Liver (tissue), 9 donors: ENCODE measurements around the gene SLC1A2. TPM values are rescaled to one million over a fixed set of nuclear protein-coding genes. Genes with fewer than 3 reads are reported as not detected.

ENCODE experiments used
- DNase-seq: peaks from one replicate; pipeline ENCODE4 v3.0.0-alpha.2; 2017; ENCODE audit warnings: low spot score
- H3K27ac ChIP-seq, 2 donors: one replicate each; pipeline ENCODE4 v1.7.0; 2013; ENCODE audit warnings: inconsistent platforms in 2 of 2, low read length in 2 of 2, control low read depth in 1 of 2, low read depth in 1 of 2, mild to moderate bottlenecking in 1 of 2
- H3K27me3 ChIP-seq, 4 donors: one replicate each; pipeline versions ENCODE4 v1.6.1 to v1.7.0; 2013; ENCODE audit warnings: low read length in 3 of 4, inconsistent platforms in 1 of 4, mild to moderate bottlenecking in 1 of 4, moderate library complexity in 1 of 4; ENCODE audit not compliant: control insufficient read depth in 4 of 4, insufficient read depth in 4 of 4
- H3K36me3 ChIP-seq, 4 donors: one replicate each; pipeline versions ENCODE4 v1.6.1 to v1.7.0; 2013; ENCODE audit warnings: low read length in 3 of 4, mild to moderate bottlenecking in 3 of 4, low read depth in 1 of 4, moderate library complexity in 1 of 4; ENCODE audit not compliant: control insufficient read depth in 4 of 4, insufficient read depth in 3 of 4
- H3K4me1 ChIP-seq, 4 donors: one replicate each; pipeline versions ENCODE4 v1.6.1 to v1.7.0; 2013; ENCODE audit warnings: low read length in 3 of 4, mild to moderate bottlenecking in 3 of 4, moderate library complexity in 1 of 4; ENCODE audit not compliant: control insufficient read depth in 4 of 4, insufficient read depth in 4 of 4
- H3K4me3 ChIP-seq, 3 donors: one replicate each; pipeline versions ENCODE4 v1.6.1 to v1.7.0; 2013; ENCODE audit warnings: low read length in 3 of 3, control low read depth in 1 of 3, low read depth in 1 of 3, mild to moderate bottlenecking in 1 of 3
- H3K9ac ChIP-seq, 2 donors: one replicate each; pipeline ENCODE4 v1.7.0; 2013; ENCODE audit warnings: low read length in 2 of 2, mild to moderate bottlenecking in 2 of 2, moderate library complexity in 2 of 2, control low read depth in 1 of 2, low read depth in 1 of 2
- H3K9me3 ChIP-seq, 4 donors: one replicate each; pipeline versions ENCODE4 v1.6.1 to v1.7.0; 2013; ENCODE audit warnings: low read length in 3 of 4; ENCODE audit not compliant: control insufficient read depth in 4 of 4
- CTCF ChIP-seq: fragments of 150-350 bp; IDR thresholded peaks from 2 replicates; pipeline ENCODE4 v1.5.1; 2017; ENCODE audit warnings: improper control_type of control experiment, low read depth, low read length; ENCODE audit not compliant: missing input control
- GABPA ChIP-seq, 2 donors: IDR thresholded peaks in 1 of 2; conservative IDR thresholded peaks in 1 of 2; 2 replicates each; pipeline ENCODE4 v1.6.1; 2016; ENCODE audit warnings: antibody characterized with exemption in 2 of 2, mild to moderate bottlenecking in 1 of 2, moderate library complexity in 1 of 2
- HNF4G ChIP-seq: IDR thresholded peaks from 2 replicates; pipeline ENCODE4 v1.6.1; 2016; ENCODE audit warnings: antibody characterized with exemption
- JUND ChIP-seq, 2 donors: IDR thresholded peaks; 2 replicates each; pipeline ENCODE4 v1.6.1; 2016; ENCODE audit warnings: antibody characterized with exemption in 2 of 2
- MAX ChIP-seq: IDR thresholded peaks from 2 replicates; pipeline ENCODE4 v1.6.1; 2016; ENCODE audit warnings: antibody characterized with exemption
- NR2F2 ChIP-seq: IDR thresholded peaks from 2 replicates; pipeline ENCODE4 v1.6.1; 2016; ENCODE audit warnings: antibody characterized with exemption
- RAD21 ChIP-seq, 2 donors: IDR thresholded peaks; 2 replicates each; pipeline ENCODE4 v1.6.1; 2016; ENCODE audit warnings: antibody characterized with exemption in 2 of 2, mild to moderate bottlenecking in 2 of 2
- REST ChIP-seq: IDR thresholded peaks from 2 replicates; pipeline ENCODE4 v1.6.1; 2016; ENCODE audit warnings: antibody characterized with exemption, mild to moderate bottlenecking
- RXRA ChIP-seq, 2 donors: IDR thresholded peaks; 2 replicates each; pipeline ENCODE4 v1.6.1; 2017 to 2018; ENCODE audit warnings: antibody characterized with exemption in 2 of 2, mild to moderate bottlenecking in 1 of 2
- SP1 ChIP-seq: IDR thresholded peaks from 2 replicates; pipeline ENCODE4 v1.6.1; 2018; ENCODE audit warnings: antibody characterized with exemption, mild to moderate bottlenecking
- TAF1 ChIP-seq: conservative IDR thresholded peaks from 2 replicates; pipeline ENCODE4 v1.6.1; 2016; ENCODE audit warnings: antibody characterized with exemption, mild to moderate bottlenecking
- WGBS: extraction: QIAGEN DNeasy Blood & Tissue Kit; methylation state at CpG from one replicate; pipeline ENCODE4 v1.1.7; 2013; 5-methylcytosine and 5-hydroxymethylcytosine counted together
- polyA plus RNA-seq, 2 donors: library from polyadenylated mRNA; stranded (reverse) in 1 of 2; unstranded in 1 of 2; fragments of 200-250 nt in 1 of 2; fragments of >200 nt in 1 of 2; fragmentation: Nextera tagmentation in 1 of 2; extraction: Ambion mirVana in 1 of 2; gene quantifications; one replicate each; pipeline versions ENCODE4 v1.2.1 to v1.2.3, GENCODE V29; 2013 to 2015
- total RNA-seq, 2 donors: library from RNA; depleted of rRNA; stranded (reverse); fragments of >200 nt; gene quantifications; one replicate each; pipeline ENCODE4 v1.2.3, GENCODE V29; 2014
- TF ChIP-seq, protein P1 (sequence below): IDR thresholded peaks from 2 replicates; pipeline ENCODE4 v1.6.1; 2016; ENCODE audit warnings: antibody characterized with exemption
- donor health status: healthy.
- donor health status: healthy.
- donor health status: healthy.
- donor health status: healthy.
- donor health status: healthy.

Gene SLC1A2
- total and polyA plus RNA-seq, 4 donors, result 6.4 to 19.5 (median 13.5) TPM

DNA sequence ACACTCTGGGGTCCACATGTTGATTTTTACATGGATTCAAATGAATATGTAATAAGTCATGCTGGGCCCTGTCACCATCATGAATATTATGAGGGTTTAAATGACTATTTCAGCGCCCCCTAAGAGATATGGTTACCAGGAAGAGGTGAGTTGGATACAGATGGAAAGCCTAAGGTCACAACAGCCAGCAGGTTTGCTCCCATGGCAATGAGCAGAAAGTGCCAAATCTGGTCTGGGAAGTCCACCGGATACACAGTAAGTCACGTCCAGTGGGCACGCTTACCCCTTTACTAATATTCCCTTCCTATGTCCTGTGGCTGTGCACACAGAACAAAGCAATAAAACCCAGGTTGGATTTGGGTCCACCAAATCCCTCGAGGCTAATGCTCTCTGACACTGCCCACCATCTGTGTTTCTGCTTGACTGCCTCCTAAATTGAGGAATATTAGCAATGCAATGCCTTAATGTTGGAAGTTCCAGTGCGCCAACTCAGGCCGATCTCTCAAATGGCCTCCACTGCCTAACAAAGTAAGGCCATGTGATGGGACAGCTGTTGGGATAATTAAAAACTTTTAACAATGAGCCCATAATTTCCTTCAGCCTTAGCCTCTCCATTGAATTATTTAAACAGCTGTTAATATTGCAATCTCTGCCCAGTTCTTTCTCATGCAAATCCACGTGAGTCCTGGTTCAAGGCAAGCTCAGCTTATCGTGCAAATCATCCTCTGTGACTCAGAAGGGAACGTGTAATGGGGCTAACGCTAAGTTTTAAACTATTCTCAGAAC is 97.6 kb downstream of the SLC1A2 start:
- DNase-seq, result no peak
- TF ChIP-seq GABPA (IDR thresholded peaks at IDR 0.05 in 1 of 2, conservative IDR thresholded peaks at IDR 0.05 in 1 of 2), result no peak
- TF ChIP-seq, protein P1, sequence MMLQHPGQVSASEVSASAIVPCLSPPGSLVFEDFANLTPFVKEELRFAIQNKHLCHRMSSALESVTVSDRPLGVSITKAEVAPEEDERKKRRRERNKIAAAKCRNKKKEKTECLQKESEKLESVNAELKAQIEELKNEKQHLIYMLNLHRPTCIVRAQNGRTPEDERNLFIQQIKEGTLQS, result no peak
- no peak for TF ChIP-seq SP1
- no peak for TF ChIP-seq CTCF
- TF ChIP-seq JUND (IDR thresholded peaks at IDR 0.05), result no peak
- TF ChIP-seq TAF1, result no peak
- no peak for TF ChIP-seq RXRA (IDR thresholded peaks at IDR 0.05)
- no peak for TF ChIP-seq HNF4G
- TF ChIP-seq REST, result no peak
- TF ChIP-seq RAD21 (IDR thresholded peaks at IDR 0.05), result no peak
- no peak for TF ChIP-seq NR2F2
- TF ChIP-seq MAX, result no peak
- Histone ChIP-seq H3K27ac (no peak overlapping the region), H3K36me3 (peaks cover 0 to 2% (median 0%) of the 10 kb centered on the region in 4 donors), H3K27me3 (no peaks in the 10 kb centered on the region), H3K4me3 (no peak overlapping the region), H3K9ac (no peak overlapping the region), H3K9me3 (no peaks in the 10 kb centered on the region), H3K4me1 (no peaks in the 10 kb centered on the region)
- 77% methylated on average over 11 of the region's 11 CpGs for WGBS

- H3K9ac ChIP-seq, result no peak overlapping the region
- H3K4me1 ChIP-seq, result no peaks in the 10 kb centered on the region
- no peaks in the 10 kb centered on the region for H3K9me3 ChIP-seq
- no peaks in the 10 kb centered on the region for H3K27me3 ChIP-seq
- TF ChIP-seq CTCF (no peak), GABPA (IDR thresholded peaks at IDR 0.05 in 1 of 2, conservative IDR thresholded peaks at IDR 0.05 in 1 of 2) (no peak)
- H3K27ac ChIP-seq, result no peak overlapping the region
- peaks cover 0 to 2% (median 0%) of the 10 kb centered on the region in 4 donors for H3K36me3 ChIP-seq
- 92% methylated on average over 2 of the region's 2 CpGs for WGBS
- H3K4me3 ChIP-seq, result no peak overlapping the region
- DNase-seq, result no peak
These were observed 98.2 kb downstream of the SLC1A2 start for GRCh38 chr11:35321111-35321510.
